ENCODE data around the gene INHBC.
"Not testable (repeated sequence)": the region's sequence is repeated elsewhere in the genome, so short reads cannot be mapped to it uniquely, and the experiment has no call there.

Gene INHBC

GRCh38 chr12:57434517-57435223 is at the start of gene INHBC:
Gene INHBC, plus strand, starts transcription at chr12:57434784. Its CDS starts 103 bp downstream, at chr12:57434887.
- no peak within 1 kb of the TSS for H3K27ac ChIP-seq
- DNase-seq (ENCODE audit: low read depth, low spot score), result no peak

- no peak for DNase-seq (ENCODE audit: low read depth, low spot score)
- H3K27ac ChIP-seq, result no peak overlapping the region
Observed at GRCh38 chr12:57385586-57385985, 49.0 kb upstream of the INHBC start.

GRCh38 chr12:57386187-57386720 is 48.3 kb upstream of the INHBC start:
- no peak for DNase-seq (ENCODE audit: low read depth, low spot score)
- H3K27ac ChIP-seq, result no peak overlapping the region

GRCh38 chr12:57388425-57388824 is 46.2 kb upstream of the INHBC start:
- DNase-seq (ENCODE audit: low read depth, low spot score), result no peak
- H3K27ac ChIP-seq, result peak overlapping the region; percentile 81

- peak; percentile 48 for DNase-seq (ENCODE audit: low read depth, low spot score)
- H3K27ac ChIP-seq, result peak overlapping the region; percentile 81
Observed at GRCh38 chr12:57389033-57389432, 45.6 kb upstream of the INHBC start.

GRCh38 chr12:57390174-57390573 is 44.4 kb upstream of the INHBC start:
- H3K27ac ChIP-seq, result peak overlapping the region; percentile 81
- DNase-seq (ENCODE audit: low read depth, low spot score), result no peak

GRCh38 chr12:57395121-57395520 is 39.5 kb upstream of the INHBC start:
- no peak for DNase-seq (ENCODE audit: low read depth, low spot score)
- no peak overlapping the region for H3K27ac ChIP-seq

GRCh38 chr12:57397441-57397840 is 37.1 kb upstream of the INHBC start:
- no peak for DNase-seq (ENCODE audit: low read depth, low spot score)

GRCh38 chr12:57399718-57400463 is 34.7 kb upstream of the INHBC start:
- DNase-seq (ENCODE audit: low read depth, low spot score); H3K27ac ChIP-seq: not testable (repeated sequence)

More at GRCh38 chr12:57397441-57397840, 37.1 kb upstream of the INHBC start:
- no peak overlapping the region for H3K27ac ChIP-seq

GRCh38 chr12:57401165-57401564 is 33.4 kb upstream of the INHBC start:
- DNase-seq (ENCODE audit: low read depth, low spot score), result no peak
- no peak overlapping the region for H3K27ac ChIP-seq

- not testable (repeated sequence) for DNase-seq (ENCODE audit: low read depth, low spot score); H3K27ac ChIP-seq
Observed at GRCh38 chr12:57402156-57402555, 32.4 kb upstream of the INHBC start.

- no peak for DNase-seq (ENCODE audit: low read depth, low spot score)
- H3K27ac ChIP-seq, result no peak overlapping the region
Observed at GRCh38 chr12:57404966-57405640, 29.5 kb upstream of the INHBC start.

- H3K27ac ChIP-seq, result no peak overlapping the region
- DNase-seq (ENCODE audit: low read depth, low spot score), result no peak
Observed at GRCh38 chr12:57410534-57410933, 24.1 kb upstream of the INHBC start.

GRCh38 chr12:57414160-57414559 is 20.4 kb upstream of the INHBC start:
- not testable (repeated sequence) for DNase-seq (ENCODE audit: low read depth, low spot score); H3K27ac ChIP-seq

- DNase-seq (ENCODE audit: low read depth, low spot score), result no peak
- H3K27ac ChIP-seq, result no peak overlapping the region
Observed at GRCh38 chr12:57415088-57415487, 19.5 kb upstream of the INHBC start.

- DNase-seq (ENCODE audit: low read depth, low spot score), result no peak
- H3K27ac ChIP-seq, result no peak overlapping the region
Observed at GRCh38 chr12:57416039-57416996, 18.3 kb upstream of the INHBC start.

GRCh38 chr12:57418255-57418654 is 16.3 kb upstream of the INHBC start:
- no peak overlapping the region for H3K27ac ChIP-seq
- no peak for DNase-seq (ENCODE audit: low read depth, low spot score)

- no peak for DNase-seq (ENCODE audit: low read depth, low spot score)
- H3K27ac ChIP-seq, result no peak overlapping the region
Observed at GRCh38 chr12:57419495-57419894, 15.1 kb upstream of the INHBC start.

- DNase-seq (ENCODE audit: low read depth, low spot score), result no peak
- H3K27ac ChIP-seq, result no peak overlapping the region
Observed at GRCh38 chr12:57420482-57420881, 14.1 kb upstream of the INHBC start.

GRCh38 chr12:57426948-57427347 is 7.6 kb upstream of the INHBC start:
- H3K27ac ChIP-seq; DNase-seq (ENCODE audit: low read depth, low spot score): not testable (repeated sequence)

Measured in epithelial cell of prostate (primary cell).